Mucosa of stomach (tissue), 1 donor: Measurements from ENCODE around the gene B4GALT3.
A peak's percentile ranks its signal among the peaks of the same experiment; 100 is the strongest.

Experiments
- H3K27me3 ChIP-seq: one replicate; pipeline ENCODE4 v1.7.0; 2013; ENCODE audit warnings: mild to moderate bottlenecking, low read length; ENCODE audit not compliant: control insufficient read depth, insufficient read depth
- H3K36me3 ChIP-seq: one replicate; pipeline ENCODE4 v1.7.0; 2013; ENCODE audit warnings: low read length; ENCODE audit not compliant: control insufficient read depth, insufficient read depth
- H3K4me1 ChIP-seq: one replicate; pipeline ENCODE4 v1.7.0; 2013; ENCODE audit warnings: mild to moderate bottlenecking, low read length; ENCODE audit not compliant: control insufficient read depth, insufficient read depth
- H3K4me3 ChIP-seq: one replicate; pipeline ENCODE4 v1.7.0; 2013; ENCODE audit warnings: low read length
- H3K9ac ChIP-seq: one replicate; pipeline ENCODE4 v1.7.0; 2013; ENCODE audit warnings: mild to moderate bottlenecking, low read length, moderate library complexity
- H3K9me3 ChIP-seq: one replicate; pipeline ENCODE4 v1.7.0; 2013; ENCODE audit warnings: mild to moderate bottlenecking, low read length, moderate library complexity; ENCODE audit not compliant: control insufficient read depth
- donor health status: Pancreatic carcinoma.

B4GALT3 gene

GRCh38 chr1:161191971-161192370 lies 14.7 kb upstream of the B4GALT3 start:
- Histone ChIP-seq H3K27me3 (peaks cover 10% of the 10 kb centered on the region), H3K9ac (no peak overlapping the region), H3K9me3 (no peaks in the 10 kb centered on the region), H3K4me3 (no peak overlapping the region), H3K4me1 (peaks cover 7% of the 10 kb centered on the region), H3K36me3 (no peaks in the 10 kb centered on the region)

GRCh38 chr1:161190962-161191521 lies 13.7 kb upstream of the B4GALT3 start:
- peaks cover 10% of the 10 kb centered on the region for H3K27me3 ChIP-seq
- H3K4me1 ChIP-seq = no peaks in the 10 kb centered on the region
- H3K9ac ChIP-seq = no peak overlapping the region
- H3K36me3 ChIP-seq = no peaks in the 10 kb centered on the region
- no peaks in the 10 kb centered on the region for H3K9me3 ChIP-seq
- no peak overlapping the region for H3K4me3 ChIP-seq

- H3K27me3 ChIP-seq = peaks cover 10% of the 10 kb centered on the region
- H3K9ac ChIP-seq = no peak overlapping the region
- H3K4me3 ChIP-seq = no peak overlapping the region
- peaks cover 3% of the 10 kb centered on the region for H3K4me1 ChIP-seq
- H3K36me3 ChIP-seq = no peaks in the 10 kb centered on the region
- H3K9me3 ChIP-seq = no peaks in the 10 kb centered on the region
Measured at GRCh38 chr1:161189036-161189435, 11.7 kb upstream of the B4GALT3 start.

- H3K4me1 ChIP-seq = peaks cover 3% of the 10 kb centered on the region
- H3K9ac ChIP-seq = no peak overlapping the region
Measured at GRCh38 chr1:161188381-161188780, 11.1 kb upstream of the B4GALT3 start.

GRCh38 chr1:161187311-161187710 lies 10.0 kb upstream of the B4GALT3 start:
- no peaks in the 10 kb centered on the region for H3K36me3 ChIP-seq
- H3K27me3 ChIP-seq = peaks cover 10% of the 10 kb centered on the region
- no peak overlapping the region for H3K4me3 ChIP-seq
- H3K9ac ChIP-seq = no peak overlapping the region
- no peaks in the 10 kb centered on the region for H3K9me3 ChIP-seq
- H3K4me1 ChIP-seq = peaks cover 3% of the 10 kb centered on the region

More at GRCh38 chr1:161188381-161188780, 11.1 kb upstream of the B4GALT3 start:
- Histone ChIP-seq H3K9me3 (no peaks in the 10 kb centered on the region), H3K36me3 (no peaks in the 10 kb centered on the region), H3K4me3 (no peak overlapping the region), H3K27me3 (peaks cover 10% of the 10 kb centered on the region)

- no peak overlapping the region for H3K9ac ChIP-seq
- no peaks in the 10 kb centered on the region for H3K9me3 ChIP-seq
- H3K4me3 ChIP-seq = no peak overlapping the region
- no peaks in the 10 kb centered on the region for H3K36me3 ChIP-seq
- H3K4me1 ChIP-seq = peaks cover 3% of the 10 kb centered on the region
- H3K27me3 ChIP-seq = peaks cover 3% of the 10 kb centered on the region
Measured at GRCh38 chr1:161185732-161186311, 8.5 kb upstream of the B4GALT3 start.

- H3K27me3 ChIP-seq = no peaks in the 10 kb centered on the region
- no peaks in the 10 kb centered on the region for H3K36me3 ChIP-seq
- peaks cover 3% of the 10 kb centered on the region for H3K4me1 ChIP-seq
- H3K9ac ChIP-seq = no peak overlapping the region
- no peak overlapping the region for H3K4me3 ChIP-seq
- no peaks in the 10 kb centered on the region for H3K9me3 ChIP-seq
Measured at GRCh38 chr1:161185282-161185682, 8.0 kb upstream of the B4GALT3 start.

- no peak overlapping the region for H3K4me3 ChIP-seq
- H3K27me3 ChIP-seq = no peaks in the 10 kb centered on the region
- H3K36me3 ChIP-seq = no peaks in the 10 kb centered on the region
- H3K4me1 ChIP-seq = peaks cover 8% of the 10 kb centered on the region
- no peaks in the 10 kb centered on the region for H3K9me3 ChIP-seq
- no peak overlapping the region for H3K9ac ChIP-seq
Measured at GRCh38 chr1:161182214-161182613, 4.9 kb upstream of the B4GALT3 start.

GRCh38 chr1:161180639-161181038 lies 3.3 kb upstream of the B4GALT3 start:
- peaks cover 14% of the 10 kb centered on the region for H3K4me1 ChIP-seq
- no peaks in the 10 kb centered on the region for H3K27me3 ChIP-seq
- H3K36me3 ChIP-seq = no peaks in the 10 kb centered on the region
- H3K9me3 ChIP-seq = no peaks in the 10 kb centered on the region
- H3K9ac ChIP-seq = no peak overlapping the region
- no peak overlapping the region for H3K4me3 ChIP-seq

GRCh38 chr1:161179698-161180097 lies 2.4 kb upstream of the B4GALT3 start:
- H3K9ac ChIP-seq = no peak overlapping the region
- no peaks in the 10 kb centered on the region for H3K36me3 ChIP-seq
- no peaks in the 10 kb centered on the region for H3K27me3 ChIP-seq
- H3K9me3 ChIP-seq = no peaks in the 10 kb centered on the region
- no peak overlapping the region for H3K4me3 ChIP-seq
- peaks cover 12% of the 10 kb centered on the region for H3K4me1 ChIP-seq

- H3K4me1 ChIP-seq = peaks cover 12% of the 10 kb centered on the region
- peaks cover 4% of the 10 kb centered on the region for H3K36me3 ChIP-seq
- peak overlapping the region; percentile 85 for H3K9ac ChIP-seq
- H3K27me3 ChIP-seq = no peaks in the 10 kb centered on the region
- H3K4me3 ChIP-seq = peak overlapping the region; percentile 72
- H3K9me3 ChIP-seq = no peaks in the 10 kb centered on the region
Measured at GRCh38 chr1:161177936-161178244, 583 bp upstream of the B4GALT3 start.

- H3K4me1 ChIP-seq = peaks cover 12% of the 10 kb centered on the region
Measured at GRCh38 chr1:161176468-161177111, 717 bp downstream of the B4GALT3 start.

More at GRCh38 chr1:161176468-161177111, 717 bp downstream of the B4GALT3 start:
- Histone ChIP-seq H3K9me3 (no peaks in the 10 kb centered on the region), H3K36me3 (peaks cover 4% of the 10 kb centered on the region), H3K9ac (peak overlapping the region; percentile 85), H3K4me3 (peak overlapping the region; percentile 72), H3K27me3 (no peaks in the 10 kb centered on the region)
